GM12891 (cell line): ENCODE measurements around the gene ZNF146. TPM values are rescaled to one million over a fixed set of nuclear protein-coding genes. Genes with fewer than 3 reads are reported as not detected.
"Not testable (repeated sequence)": the region's sequence is repeated elsewhere in the genome, so short reads cannot be mapped to it uniquely, and the experiment has no call there.

ENCODE experiments used
- DNase-seq: peaks from one replicate; pipeline ENCODE4 v3.0.0; 2011; ENCODE audit warnings: low spot score; ENCODE audit not compliant: insufficient read length
- FAIRE-seq: peaks from 2 replicates; lab custom pipeline; 2011; peaks lifted over from hg19 to GRCh38; lab: Jason Lieb, UNC
- PAX5 ChIP-seq: IDR thresholded peaks from 2 replicates; pipeline ENCODE4 v1.6.1; 2011; ENCODE audit warnings: low read length, moderate library complexity, mild to moderate bottlenecking; ENCODE audit not compliant: insufficient read depth, severe bottlenecking
- POLR2A ChIP-seq: IDR thresholded peaks from 2 replicates; pipeline ENCODE4 v1.6.1; 2011; ENCODE audit warnings: low read depth, low read length, control low read depth
- POLR2AphosphoS5 ChIP-seq: IDR thresholded peaks from 2 replicates; pipeline ENCODE4 v1.6.1; 2011; ENCODE audit warnings: low read depth, low read length, control low read depth
- POU2F2 ChIP-seq: IDR thresholded peaks from 2 replicates; pipeline ENCODE4 v1.6.1; 2011; ENCODE audit warnings: low read depth, mild to moderate bottlenecking, control low read depth, low read length, moderate library complexity
- SPI1 ChIP-seq: IDR thresholded peaks from 2 replicates; pipeline ENCODE4 v1.6.1; 2011; ENCODE audit warnings: low read depth, low read length, control low read depth
- TAF1 ChIP-seq: IDR thresholded peaks from 2 replicates; pipeline ENCODE4 v1.6.1; 2011; ENCODE audit warnings: low read depth, low read length, control low read depth
- polyA plus RNA-seq: library from polyadenylated mRNA; unstranded; fragments of >200 nt; gene quantifications from one replicate; pipeline ENCODE4 v1.2.1, GENCODE V29; 2012; ENCODE audit warnings: low read depth, missing spikeins, inconsistent platforms; ENCODE audit not compliant: missing spikeins

Gene ZNF146
- polyA plus RNA-seq: 30.6 TPM

DNA sequence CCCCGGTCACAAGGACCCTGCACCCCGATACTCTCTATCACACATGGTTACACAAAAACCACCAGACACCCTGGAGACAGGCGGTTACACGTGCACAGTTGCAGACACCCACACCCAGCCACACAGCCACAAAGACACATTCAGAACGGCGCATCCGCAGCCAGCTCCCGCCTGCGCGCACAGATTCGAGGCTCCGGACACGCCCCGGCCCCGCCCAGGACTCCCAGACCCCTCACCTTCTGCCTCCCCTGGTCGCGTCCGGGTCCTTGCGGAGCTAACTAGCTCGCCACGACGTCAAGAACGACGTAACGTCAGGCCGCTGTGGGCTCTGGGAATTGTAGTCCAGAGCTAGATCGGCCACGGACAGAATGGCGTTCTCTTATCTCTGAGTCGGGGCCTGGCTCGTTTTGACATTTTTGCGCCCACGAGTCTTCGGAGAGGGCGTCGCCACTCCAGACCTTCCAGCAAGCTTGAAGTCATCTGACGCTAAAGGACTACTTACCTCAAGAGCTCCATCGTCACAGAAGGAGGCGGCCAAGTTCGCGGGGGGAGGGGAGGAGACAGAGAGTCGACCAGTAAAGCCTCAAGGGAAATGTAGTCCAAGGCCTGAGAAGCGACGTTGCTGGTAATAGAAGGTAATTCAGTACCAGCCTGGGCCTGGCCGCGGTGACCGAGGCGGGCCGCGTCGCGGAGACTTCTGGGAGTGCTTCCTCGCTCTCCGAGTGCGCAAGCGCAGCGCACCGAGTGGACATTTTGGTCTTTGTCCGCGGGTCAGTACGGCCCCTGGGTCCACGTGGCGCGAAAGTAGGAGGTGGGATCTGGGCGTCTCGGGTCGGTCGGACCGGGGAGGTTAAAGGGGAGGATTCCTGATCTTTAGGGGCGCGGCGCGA lies at the start of gene ZNF146, which contains the start of gene ZNF565:
Gene ZNF146 (plus strand): TSS at position 721 of the 890 bp plus-strand sequence. CDS start 21,335 bp downstream, outside the sequence.
Gene ZNF565 (minus strand): TSS at position 280 of the 890 bp plus-strand sequence. CDS start 12,680 bp downstream, outside the sequence.
- FAIRE-seq: peak; percentile 97
- TF ChIP-seq POU2F2: 0 out of 2 replicates have a peak, but pooled peaks have one; percentile 7
- peak; percentile 48 for TF ChIP-seq TAF1
- TF ChIP-seq POLR2A: peak; percentile 85
- 0 out of 2 replicates have a peak, but pooled peaks have one; percentile 13 for TF ChIP-seq SPI1
- TF ChIP-seq PAX5: no peak
- TF ChIP-seq POLR2AphosphoS5: peak; percentile 91
- DNase-seq: peak; percentile 85

DNA sequence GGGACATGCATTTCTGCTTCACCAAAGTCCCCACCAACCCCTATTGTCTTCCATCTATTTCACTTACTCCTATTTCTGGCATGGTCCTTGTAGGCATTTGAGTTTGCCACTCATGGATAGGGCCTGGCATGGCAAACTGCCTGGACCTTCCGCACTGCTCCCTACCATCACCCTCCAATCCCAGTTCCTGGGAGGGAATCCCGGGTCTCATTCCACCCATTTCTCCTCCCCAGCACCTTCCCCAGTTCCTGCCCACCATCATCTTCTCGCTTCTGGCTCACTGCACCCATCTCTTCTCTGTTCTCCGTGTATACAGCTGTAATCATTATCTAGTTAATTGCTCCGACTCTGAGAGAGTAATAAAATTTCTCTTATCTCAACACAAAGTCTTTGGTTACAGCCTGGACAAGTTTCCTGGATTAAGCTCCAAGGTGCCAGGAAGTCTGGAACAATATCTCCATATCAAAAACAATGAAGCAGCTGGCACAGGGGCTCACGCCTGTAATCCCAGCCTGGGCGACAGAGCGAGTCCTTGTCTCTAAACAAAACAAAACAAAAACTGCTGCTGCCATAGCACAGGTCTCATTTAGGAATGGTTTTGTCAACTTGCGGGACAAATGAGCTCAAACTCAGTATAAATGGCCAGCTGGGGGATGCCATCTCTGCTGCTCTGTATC lies 45.7 kb upstream of the ZNF146 start:
- no peak for TF ChIP-seq POLR2AphosphoS5
- TF ChIP-seq TAF1: no peak
- TF ChIP-seq SPI1: no peak
- TF ChIP-seq POLR2A: no peak
- TF ChIP-seq POU2F2: no peak
- DNase-seq (no peak), FAIRE-seq (no peak)

DNA sequence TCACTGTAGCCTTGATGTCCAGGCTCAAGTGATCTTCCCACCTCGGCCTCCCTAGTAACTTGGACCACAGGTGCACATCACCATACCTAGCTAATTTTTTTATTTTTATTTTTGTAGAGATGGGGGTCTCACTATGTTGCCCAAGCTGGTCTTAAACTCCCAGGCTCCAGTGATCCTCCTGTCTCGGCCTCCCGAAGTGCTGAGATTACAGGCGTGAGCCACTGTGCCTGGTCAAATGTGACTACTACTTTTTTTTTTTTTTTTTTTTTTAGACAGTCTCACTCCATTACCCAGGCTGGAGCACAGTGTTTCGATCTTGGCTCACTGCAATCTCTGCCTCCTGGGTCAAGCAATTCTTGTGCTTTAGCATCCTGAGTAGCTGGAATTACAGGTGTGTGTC lies 42.1 kb upstream of the ZNF146 start:
- TF ChIP-seq POU2F2 (no peak), SPI1 (no peak), TAF1 (no peak), PAX5 (no peak), POLR2AphosphoS5 (no peak), POLR2A (no peak)
- no peak for DNase-seq
- FAIRE-seq: no peak

DNA sequence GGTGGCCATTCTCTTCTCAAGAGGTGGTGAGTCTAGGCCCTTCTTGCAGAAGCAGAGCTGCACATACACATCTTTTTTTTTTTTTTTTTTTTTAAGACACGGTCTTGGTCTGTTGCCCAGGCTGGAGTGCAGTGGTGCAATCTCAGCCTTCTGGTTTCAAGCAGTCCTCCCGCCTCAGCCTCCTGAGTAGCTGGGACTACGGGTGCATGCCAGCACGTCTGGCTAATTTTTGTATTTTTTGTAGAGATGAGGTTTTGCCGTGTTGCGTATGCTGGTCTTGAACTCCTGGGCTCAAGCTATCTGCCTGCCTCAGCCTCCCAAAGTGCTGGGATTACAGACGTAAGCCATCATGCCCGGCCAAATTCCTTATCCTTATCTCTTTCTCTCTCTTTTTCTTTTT lies 41.1 kb upstream of the ZNF146 start:
- DNase-seq, FAIRE-seq: not testable (repeated sequence)

DNA sequence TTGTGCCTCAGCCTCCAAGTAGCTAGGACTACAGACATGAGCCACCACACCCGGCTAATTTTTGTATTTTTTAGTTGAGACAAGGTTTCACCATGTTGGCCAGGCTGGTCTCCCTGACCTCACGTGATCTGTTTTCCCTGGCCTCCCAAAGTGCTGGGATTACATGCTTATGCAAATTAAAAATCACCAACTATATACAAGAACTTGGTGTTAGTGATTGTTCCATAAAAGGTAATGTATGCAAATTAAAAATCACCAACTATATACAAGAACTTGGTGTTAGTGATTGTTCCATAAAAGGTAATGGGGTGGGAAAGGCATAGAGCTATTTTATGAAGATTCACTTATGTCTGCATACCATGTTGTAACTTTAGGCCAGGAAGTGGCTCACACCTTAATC lies 35.8 kb upstream of the ZNF146 start:
- DNase-seq, FAIRE-seq: not testable (repeated sequence)

DNA sequence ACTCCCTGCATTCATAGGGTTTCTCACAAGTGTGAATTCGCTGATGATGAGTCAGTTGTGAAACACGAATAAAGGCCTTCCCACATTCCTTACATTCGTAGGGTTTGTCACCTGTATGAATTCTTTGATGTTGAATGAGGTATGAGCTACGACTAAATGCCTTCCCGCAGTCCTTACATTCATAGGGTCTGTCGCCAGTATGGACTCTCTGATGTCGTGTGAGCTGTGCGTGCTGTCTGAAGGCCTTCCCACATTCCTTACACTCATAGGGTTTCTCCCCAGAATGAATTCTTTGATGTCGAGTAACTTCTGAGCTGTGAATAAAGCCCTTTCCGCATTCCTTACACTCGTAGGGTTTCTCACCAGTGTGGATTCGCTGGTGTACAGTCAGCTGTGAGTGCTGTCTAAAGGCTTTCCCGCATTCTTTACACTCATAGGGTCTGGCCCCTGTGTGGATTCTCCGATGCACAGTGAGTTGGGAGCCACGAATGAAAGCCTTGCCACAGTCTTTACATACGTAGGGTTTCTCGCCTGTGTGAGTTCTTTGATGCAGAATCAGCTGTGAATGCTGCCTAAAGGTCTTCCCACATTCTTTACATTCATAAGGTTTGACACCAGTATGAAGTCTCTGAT lies 32.2 kb upstream of the ZNF146 start:
- FAIRE-seq (no peak), DNase-seq (no peak)
- TF ChIP-seq TAF1 (no peak), POU2F2 (no peak), PAX5 (no peak), POLR2A (no peak), SPI1 (no peak), POLR2AphosphoS5 (no peak)

DNA sequence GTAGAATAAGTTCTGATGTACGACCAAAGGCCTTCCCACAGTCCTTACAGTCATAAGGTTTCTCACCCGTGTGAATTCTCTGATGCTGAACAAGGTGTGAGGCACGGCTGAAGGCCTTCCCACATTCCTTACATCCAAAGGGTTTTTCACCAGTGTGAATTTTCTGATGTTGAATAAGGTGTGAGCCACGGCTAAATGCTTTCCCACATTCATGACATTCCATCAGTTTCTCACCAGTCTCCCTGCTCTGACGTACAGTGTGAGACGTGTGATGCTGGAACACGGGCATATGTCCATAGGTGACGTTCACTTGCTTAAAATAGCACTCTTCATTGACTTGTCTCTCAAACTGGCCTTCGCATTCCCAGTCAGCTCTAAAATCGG lies 31.7 kb upstream of the ZNF146 start:
- FAIRE-seq (no peak), DNase-seq (no peak)

DNA sequence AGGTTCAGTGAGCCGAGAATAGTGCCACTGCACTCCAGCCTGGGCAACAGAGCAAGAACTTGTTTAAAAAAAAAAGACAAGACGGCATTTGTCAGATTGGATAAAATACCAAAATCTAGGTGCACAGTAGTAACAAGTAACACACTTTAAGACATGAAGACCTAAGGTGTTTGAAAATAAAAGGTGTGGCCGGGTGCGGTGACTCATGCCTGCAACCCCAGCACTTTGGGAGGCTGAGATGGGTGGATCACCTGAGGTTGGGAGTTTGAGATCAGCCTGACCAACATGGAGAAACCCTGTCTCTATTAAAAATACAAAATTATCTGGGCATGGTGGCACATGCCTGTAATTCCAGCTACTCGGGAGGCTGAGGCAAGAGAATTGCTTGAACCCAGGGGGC lies 28.2 kb upstream of the ZNF146 start:
- not testable (repeated sequence) for DNase-seq, FAIRE-seq

More for the DNA sequence above, 31.7 kb upstream of the ZNF146 start:
- TF ChIP-seq TAF1 (no peak), SPI1 (no peak), PAX5 (no peak), POLR2A (no peak), POLR2AphosphoS5 (no peak), POU2F2 (no peak)

DNA sequence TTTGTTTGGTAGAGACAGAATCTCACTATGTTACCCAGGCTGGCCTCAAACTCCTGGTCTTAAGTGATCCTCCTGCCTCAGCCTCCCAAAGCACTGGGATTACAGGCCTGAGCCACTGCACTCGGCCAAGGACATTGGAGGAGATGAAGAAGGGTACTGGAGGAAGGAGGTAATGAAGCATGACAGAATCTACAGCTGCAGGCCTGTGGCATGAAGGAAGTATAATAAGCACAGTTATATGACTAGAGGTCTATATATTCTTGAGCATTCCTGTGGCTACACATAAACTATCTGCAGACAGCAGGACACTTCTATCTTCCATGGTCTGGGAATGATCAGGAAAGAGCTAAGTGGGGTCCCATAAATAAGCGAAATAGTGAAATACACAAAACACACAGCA lies 18.7 kb upstream of the ZNF146 start:
- TF ChIP-seq POLR2AphosphoS5: no peak
- no peak for TF ChIP-seq POLR2A
- no peak for TF ChIP-seq POU2F2
- no peak for TF ChIP-seq TAF1
- TF ChIP-seq SPI1: no peak
- no peak for TF ChIP-seq PAX5
- FAIRE-seq: no peak
- DNase-seq: no peak

DNA sequence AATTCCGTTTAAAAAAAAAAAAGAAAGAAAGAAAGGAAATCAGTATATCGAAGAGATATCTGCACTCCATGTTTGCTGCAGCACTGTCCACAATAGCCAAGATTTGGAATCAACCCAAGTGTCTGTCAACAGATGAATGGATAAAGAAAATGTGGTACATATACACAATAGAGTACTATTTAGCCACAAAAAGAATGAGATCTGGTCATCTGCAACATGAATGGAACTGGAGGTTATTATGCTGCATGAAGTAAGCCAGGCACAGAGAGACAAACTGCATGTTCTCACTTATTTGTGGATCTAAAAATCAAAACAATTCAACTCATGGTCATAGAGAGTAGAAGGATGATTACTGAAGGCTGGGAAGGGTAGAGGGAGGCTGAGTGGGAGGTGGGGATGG lies 16.8 kb upstream of the ZNF146 start:
- FAIRE-seq (no peak), DNase-seq (no peak)
- no peak for TF ChIP-seq PAX5
- TF ChIP-seq TAF1: no peak
- TF ChIP-seq POU2F2: no peak
- TF ChIP-seq POLR2AphosphoS5: no peak
- TF ChIP-seq SPI1: no peak
- TF ChIP-seq POLR2A: no peak
